ENCODE data around the gene CLIC3. TPM values are rescaled to one million over a fixed set of nuclear protein-coding genes. Genes with fewer than 3 reads are reported as not detected.

Gene CLIC3
- total RNA-seq, 1 experiment from 2014 or later: not detected

- in situ Hi-C loops (cut with HindIII; ENCODE audit: low pct_unique_long_range_greater_than_20kb, low sequenced_read_pairs): no loop called here
- no peak for DNase-seq (ENCODE audit: low read depth)
These were observed 45.6 kb downstream of the CLIC3 start for GRCh38 chr9:136950656-136951276.

GRCh38 chr9:136949817-136950655, 46.3 kb downstream of the CLIC3 start:
- in situ Hi-C loops (cut with HindIII; ENCODE audit: low pct_unique_long_range_greater_than_20kb, low sequenced_read_pairs): no loop called here
- peak; percentile 95 for DNase-seq (ENCODE audit: low read depth)

- in situ Hi-C loops (cut with HindIII; ENCODE audit: low pct_unique_long_range_greater_than_20kb, low sequenced_read_pairs): no loop called here
- DNase-seq (ENCODE audit: low read depth): no peak
These were observed 47.0 kb downstream of the CLIC3 start for GRCh38 chr9:136949239-136949816.

- in situ Hi-C loops (cut with HindIII; ENCODE audit: low pct_unique_long_range_greater_than_20kb, low sequenced_read_pairs): no loop called here
- peak; percentile 62 for DNase-seq (ENCODE audit: low read depth)
These were observed 48.3 kb downstream of the CLIC3 start for GRCh38 chr9:136947955-136948510.

- in situ Hi-C loops (cut with HindIII; ENCODE audit: low pct_unique_long_range_greater_than_20kb, low sequenced_read_pairs): no loop called here
These were observed 49.1 kb downstream of the CLIC3 start for GRCh38 chr9:136947028-136947891.

GRCh38 chr9:136946228-136947027, 49.9 kb downstream of the CLIC3 start:
- DNase-seq (ENCODE audit: low read depth): no peak
- in situ Hi-C loops (cut with HindIII; ENCODE audit: low pct_unique_long_range_greater_than_20kb, low sequenced_read_pairs): no loop called here

More at GRCh38 chr9:136947028-136947891, 49.1 kb downstream of the CLIC3 start:
- DNase-seq (ENCODE audit: low read depth): no peak

GRCh38 chr9:136945333-136946227, 50.8 kb downstream of the CLIC3 start:
- DNase-seq (ENCODE audit: low read depth): no peak
- in situ Hi-C loops (cut with HindIII; ENCODE audit: low pct_unique_long_range_greater_than_20kb, low sequenced_read_pairs): no loop called here

Other genes with a start within 250 kb of the CLIC3 start
- gene LCN6, start 248.0 kb downstream of the CLIC3 start, total RNA-seq (2014; rRNA removed; shearing (Covaris generic); ENCODE audit: low replicate concordance): not detected in 2 replicates
- not detected in 2 replicates for gene LCN8, start 238.3 kb downstream of the CLIC3 start, total RNA-seq (2014; rRNA removed; shearing (Covaris generic); ENCODE audit: low replicate concordance)
- not detected in 2 replicates for gene LCN15, start 232.1 kb downstream of the CLIC3 start, total RNA-seq (2014; rRNA removed; shearing (Covaris generic); ENCODE audit: low replicate concordance)
- 230 and 313 TPM in 2 replicates for gene TMEM141, start 205.2 kb downstream of the CLIC3 start, total RNA-seq (2014; rRNA removed; shearing (Covaris generic); ENCODE audit: low replicate concordance)
- gene CCDC183, start 200.2 kb downstream of the CLIC3 start, total RNA-seq (2014; rRNA removed; shearing (Covaris generic); ENCODE audit: low replicate concordance): 1.1 TPM in 1 of 2 replicates, not detected in the other
- gene RABL6, start 188.6 kb downstream of the CLIC3 start, total RNA-seq (2014; rRNA removed; shearing (Covaris generic); ENCODE audit: low replicate concordance): 103 and 104 TPM in 2 replicates
- gene AJM1, start 154.1 kb downstream of the CLIC3 start, total RNA-seq (2014; rRNA removed; shearing (Covaris generic); ENCODE audit: low replicate concordance): 1.3 and 1.7 TPM in 2 replicates
- gene PHPT1, start 147.2 kb downstream of the CLIC3 start, total RNA-seq (2014; rRNA removed; shearing (Covaris generic); ENCODE audit: low replicate concordance): 125 and 127 TPM in 2 replicates
- 0.17 TPM in 2 replicates for gene MAMDC4, start 144.2 kb downstream of the CLIC3 start, total RNA-seq (2014; rRNA removed; shearing (Covaris generic); ENCODE audit: low replicate concordance)
- gene EDF1, start 130.3 kb downstream of the CLIC3 start, total RNA-seq (2014; rRNA removed; shearing (Covaris generic); ENCODE audit: low replicate concordance): 460 and 494 TPM in 2 replicates
- 61.9 and 67.0 TPM in 2 replicates for gene TRAF2, start 110.1 kb downstream of the CLIC3 start, total RNA-seq (2014; rRNA removed; shearing (Covaris generic); ENCODE audit: low replicate concordance)
- gene FBXW5, start 51.8 kb downstream of the CLIC3 start, total RNA-seq (2014; rRNA removed; shearing (Covaris generic); ENCODE audit: low replicate concordance): 139 and 152 TPM in 2 replicates
- gene C8G, start 51.3 kb downstream of the CLIC3 start, total RNA-seq (2014; rRNA removed; shearing (Covaris generic); ENCODE audit: low replicate concordance): not detected in 2 replicates
- gene LCN12, start 44.3 kb downstream of the CLIC3 start, total RNA-seq (2014; rRNA removed; shearing (Covaris generic); ENCODE audit: low replicate concordance): not detected in 2 replicates
- gene PTGDS, start 19.1 kb downstream of the CLIC3 start, total RNA-seq (2014; rRNA removed; shearing (Covaris generic); ENCODE audit: low replicate concordance): not detected in 2 replicates
- not detected in 2 replicates for gene LCNL1, start 13.6 kb downstream of the CLIC3 start, total RNA-seq (2014; rRNA removed; shearing (Covaris generic); ENCODE audit: low replicate concordance)
- gene PAXX, start 4.1 kb downstream of the CLIC3 start, total RNA-seq (2014; rRNA removed; shearing (Covaris generic); ENCODE audit: low replicate concordance): 129 and 137 TPM in 2 replicates
- gene ABCA2, start 31.7 kb upstream of the CLIC3 start, total RNA-seq (2014; rRNA removed; shearing (Covaris generic); ENCODE audit: low replicate concordance): 19.0 and 23.5 TPM in 2 replicates
- not detected in 2 replicates for gene FUT7, start 35.5 kb upstream of the CLIC3 start, total RNA-seq (2014; rRNA removed; shearing (Covaris generic); ENCODE audit: low replicate concordance)
- gene NPDC1, start 49.6 kb upstream of the CLIC3 start, total RNA-seq (2014; rRNA removed; shearing (Covaris generic); ENCODE audit: low replicate concordance): 31.8 and 45.1 TPM in 2 replicates
- not detected in 2 replicates for gene ENTPD2, start 57.5 kb upstream of the CLIC3 start, total RNA-seq (2014; rRNA removed; shearing (Covaris generic); ENCODE audit: low replicate concordance)
- 51.2 and 55.0 TPM in 2 replicates for gene SAPCD2, start 74.0 kb upstream of the CLIC3 start, total RNA-seq (2014; rRNA removed; shearing (Covaris generic); ENCODE audit: low replicate concordance)
- gene UAP1L1, start 80.9 kb upstream of the CLIC3 start, total RNA-seq (2014; rRNA removed; shearing (Covaris generic); ENCODE audit: low replicate concordance): 2.1 and 2.3 TPM in 2 replicates
- gene MAN1B1, start 90.4 kb upstream of the CLIC3 start, total RNA-seq (2014; rRNA removed; shearing (Covaris generic); ENCODE audit: low replicate concordance): 52.2 and 79.4 TPM in 2 replicates
- gene DPP7, start 118.2 kb upstream of the CLIC3 start, total RNA-seq (2014; rRNA removed; shearing (Covaris generic); ENCODE audit: low replicate concordance): 118 and 163 TPM in 2 replicates
- gene GRIN1, start 142.6 kb upstream of the CLIC3 start, total RNA-seq (2014; rRNA removed; shearing (Covaris generic); ENCODE audit: low replicate concordance): not detected in 2 replicates
- gene LRRC26, start 173.5 kb upstream of the CLIC3 start, total RNA-seq (2014; rRNA removed; shearing (Covaris generic); ENCODE audit: low replicate concordance): 1.8 and 3.0 TPM in 2 replicates
- not detected in 2 replicates for gene TMEM210, start 175.5 kb upstream of the CLIC3 start, total RNA-seq (2014; rRNA removed; shearing (Covaris generic); ENCODE audit: low replicate concordance)
- 38.2 and 94.6 TPM in 2 replicates for gene ANAPC2, start 192.0 kb upstream of the CLIC3 start, total RNA-seq (2014; rRNA removed; shearing (Covaris generic); ENCODE audit: low replicate concordance)
- gene SSNA1, start 192.1 kb upstream of the CLIC3 start, total RNA-seq (2014; rRNA removed; shearing (Covaris generic); ENCODE audit: low replicate concordance): 163 and 166 TPM in 2 replicates
- gene TPRN, start 204.2 kb upstream of the CLIC3 start, total RNA-seq (2014; rRNA removed; shearing (Covaris generic); ENCODE audit: low replicate concordance): 13.9 and 15.2 TPM in 2 replicates
- 57.6 and 83.9 TPM in 2 replicates for gene TMEM203, start 209.1 kb upstream of the CLIC3 start, total RNA-seq (2014; rRNA removed; shearing (Covaris generic); ENCODE audit: low replicate concordance)
- 8.1 and 8.3 TPM in 2 replicates for gene NDOR1, start 209.1 kb upstream of the CLIC3 start, total RNA-seq (2014; rRNA removed; shearing (Covaris generic); ENCODE audit: low replicate concordance)
- gene RNF208, start 225.7 kb upstream of the CLIC3 start, total RNA-seq (2014; rRNA removed; shearing (Covaris generic); ENCODE audit: low replicate concordance): not detected in 2 replicates
- 0.61 and 12.7 TPM in 2 replicates for gene CYSRT1, start 228.6 kb upstream of the CLIC3 start, total RNA-seq (2014; rRNA removed; shearing (Covaris generic); ENCODE audit: low replicate concordance)
- not detected in 2 replicates for gene RNF224, start 230.9 kb upstream of the CLIC3 start, total RNA-seq (2014; rRNA removed; shearing (Covaris generic); ENCODE audit: low replicate concordance)
- not detected in 2 replicates for gene SLC34A3, start 234.3 kb upstream of the CLIC3 start, total RNA-seq (2014; rRNA removed; shearing (Covaris generic); ENCODE audit: low replicate concordance)
- 909 and 1,000 TPM in 2 replicates for gene TUBB4B, start 244.7 kb upstream of the CLIC3 start, total RNA-seq (2014; rRNA removed; shearing (Covaris generic); ENCODE audit: low replicate concordance)

All from Caki2 (cell line).